Nephron progenitor cell (in vitro differentiated cells): Measurements from ENCODE around the gene ROR1.

ENCODE experiments used
- DNase-seq: peaks from one replicate; pipeline ENCODE4 v3.0.0; 2021
- H3K27ac Mint-ChIP-seq: 2 replicates; pipeline ENCODE4 v1.8.0; 2021; ENCODE audit warnings: mild to moderate bottlenecking, moderate library complexity, mixed read lengths
- H3K27me3 Mint-ChIP-seq: 2 replicates; pipeline ENCODE4 v1.8.0; 2021; ENCODE audit warnings: mild to moderate bottlenecking, low read depth, mixed read lengths; ENCODE audit not compliant: poor library complexity
- H3K36me3 Mint-ChIP-seq: 2 replicates; pipeline ENCODE4 v1.8.0; 2021; ENCODE audit warnings: low read depth, mixed read lengths
- H3K4me1 Mint-ChIP-seq: 2 replicates; pipeline ENCODE4 v1.8.0; 2021; ENCODE audit warnings: mixed read lengths
- H3K4me3 Mint-ChIP-seq: 2 replicates; pipeline ENCODE4 v1.8.0; 2021; ENCODE audit warnings: mild to moderate bottlenecking, moderate library complexity, mixed read lengths
- H3K9me3 Mint-ChIP-seq: 2 replicates; pipeline ENCODE4 v1.8.0; 2021; ENCODE audit warnings: mild to moderate bottlenecking, moderate library complexity, mixed read lengths
- CTCF ChIP-seq: fragments of 200-600 bp; sonication (generic); IDR thresholded peaks from 2 replicates; pipeline ENCODE4 v1.5.0; 2021; ENCODE audit warnings: antibody characterized with exemption

The ROR1 gene

GRCh38 chr1:63975481-63975880, 201.7 kb downstream of the ROR1 start:
- peaks cover 21% of the 10 kb centered on the region for H3K4me1 Mint-ChIP-seq
- H3K4me3 Mint-ChIP-seq = no peak overlapping the region
- TF ChIP-seq CTCF = no peak
- no peak for DNase-seq
- peaks cover 5% of the 10 kb centered on the region for H3K27me3 Mint-ChIP-seq
- no peaks in the 10 kb centered on the region for H3K36me3 Mint-ChIP-seq
- H3K27ac Mint-ChIP-seq = no peak overlapping the region
- H3K9me3 Mint-ChIP-seq = peaks cover 4% of the 10 kb centered on the region

DNA sequence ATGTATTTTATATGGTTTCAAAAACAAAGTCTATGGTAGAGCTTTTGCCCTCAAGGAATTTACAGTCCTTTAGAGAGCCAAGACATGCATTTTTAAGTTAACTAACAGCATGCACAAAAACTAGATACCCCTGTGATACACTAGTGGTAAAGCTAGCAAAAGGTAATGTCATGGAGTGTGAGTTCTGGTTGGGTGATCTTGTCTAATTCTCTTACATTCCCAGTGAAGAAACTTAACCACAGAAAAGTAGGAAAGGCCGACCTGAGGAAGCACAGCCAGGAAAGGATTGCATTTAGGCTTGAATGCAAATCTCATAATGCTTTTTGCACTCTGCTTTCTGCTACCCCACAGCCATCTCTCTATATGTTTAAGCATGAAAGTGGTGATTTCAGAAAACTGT, 202.2 kb downstream of the ROR1 start:
- H3K9me3 Mint-ChIP-seq = peaks cover 4% of the 10 kb centered on the region
- no peak for TF ChIP-seq CTCF
- no peaks in the 10 kb centered on the region for H3K36me3 Mint-ChIP-seq
- H3K27ac Mint-ChIP-seq = no peak overlapping the region
- no peak for DNase-seq
- no peak overlapping the region for H3K4me3 Mint-ChIP-seq
- peaks cover 21% of the 10 kb centered on the region for H3K4me1 Mint-ChIP-seq
- H3K27me3 Mint-ChIP-seq = peaks cover 5% of the 10 kb centered on the region

DNA sequence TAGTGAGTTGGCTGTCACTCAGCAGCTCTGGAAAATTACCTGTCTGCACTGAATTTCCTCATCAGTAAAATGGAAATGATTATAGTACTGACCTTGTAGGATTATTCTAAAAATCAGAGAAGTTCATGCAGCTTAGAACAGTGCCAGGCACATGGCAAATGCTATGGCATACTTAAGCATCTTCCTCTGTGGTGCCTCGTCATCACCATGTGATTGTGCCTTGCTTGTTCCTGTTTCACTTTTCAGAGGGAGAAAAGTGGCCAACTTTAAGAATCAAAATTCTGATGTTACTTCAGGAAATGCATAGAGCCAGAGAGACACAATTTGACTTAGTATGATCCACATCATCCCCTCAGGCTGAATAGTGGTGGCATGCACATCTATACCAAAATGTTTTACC, 203.6 kb downstream of the ROR1 start:
- H3K4me1 Mint-ChIP-seq = peaks cover 21% of the 10 kb centered on the region

DNA sequence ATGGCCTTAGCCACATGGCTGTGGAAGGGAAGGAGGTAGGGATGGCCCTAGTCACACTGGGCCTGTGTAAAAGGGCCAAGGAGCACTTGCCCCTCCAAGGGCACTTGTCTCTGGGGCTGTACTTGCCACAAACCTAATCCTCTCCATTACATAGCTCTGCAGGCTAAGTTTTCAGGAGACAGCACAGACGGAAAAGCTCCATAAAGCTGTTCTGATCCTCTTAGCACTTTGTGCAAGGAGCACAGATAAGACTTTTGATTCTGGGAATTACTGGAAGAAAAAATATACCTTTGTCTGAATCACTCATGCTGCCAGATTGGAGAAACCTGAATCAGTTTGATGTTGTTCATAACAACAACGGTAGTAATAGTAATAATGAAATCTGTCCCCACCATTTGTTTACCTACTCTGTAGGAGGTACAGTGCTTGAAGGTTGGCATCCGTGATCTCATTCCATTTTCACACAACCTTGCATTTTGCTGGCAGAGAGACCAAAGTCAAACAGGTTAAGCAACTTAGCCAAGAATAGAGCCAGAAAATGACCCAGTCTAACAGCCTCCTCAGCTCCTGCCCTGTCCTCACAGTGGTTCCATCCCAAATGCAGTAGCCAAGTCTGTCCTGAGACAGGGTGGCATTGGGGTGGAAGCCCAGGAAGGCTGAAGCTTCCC, 207.1 kb downstream of the ROR1 start:
- no peak for DNase-seq
- TF ChIP-seq CTCF = no peak
- H3K36me3 Mint-ChIP-seq = no peaks in the 10 kb centered on the region

More for the DNA sequence above, 203.6 kb downstream of the ROR1 start:
- Mint-ChIP-seq H3K36me3 (no peaks in the 10 kb centered on the region), H3K27ac (no peak overlapping the region), H3K27me3 (peaks cover 5% of the 10 kb centered on the region), H3K4me3 (no peak overlapping the region), H3K9me3 (peaks cover 4% of the 10 kb centered on the region)
- no peak for DNase-seq
- TF ChIP-seq CTCF = no peak

DNA sequence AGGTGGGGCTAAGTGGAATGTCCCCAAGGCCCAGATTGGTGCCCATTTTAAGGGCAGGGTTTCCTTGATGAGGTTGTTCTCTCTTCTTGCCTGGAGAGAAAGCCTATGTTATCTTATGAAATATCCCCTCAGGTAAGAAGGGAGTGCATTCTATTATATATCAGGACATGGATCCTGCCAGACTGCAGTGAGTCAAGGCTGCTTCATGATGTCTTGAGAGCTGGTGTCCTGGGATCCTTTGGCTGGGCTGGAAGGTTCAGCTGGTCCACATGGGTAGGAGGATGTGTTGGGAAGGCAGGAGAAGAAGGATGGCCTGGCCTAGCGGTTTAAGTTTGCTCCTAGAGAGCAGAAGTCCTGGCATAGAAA, 207.6 kb downstream of the ROR1 start:
- H3K27me3 Mint-ChIP-seq = no peaks in the 10 kb centered on the region

More for the DNA sequence above, 207.1 kb downstream of the ROR1 start:
- Mint-ChIP-seq H3K27ac (no peak overlapping the region), H3K27me3 (no peaks in the 10 kb centered on the region), H3K4me3 (no peak overlapping the region), H3K4me1 (peaks cover 9% of the 10 kb centered on the region), H3K9me3 (no peaks in the 10 kb centered on the region)

More for the DNA sequence above, 207.6 kb downstream of the ROR1 start:
- Mint-ChIP-seq H3K4me3 (no peak overlapping the region), H3K9me3 (no peaks in the 10 kb centered on the region), H3K4me1 (peaks cover 6% of the 10 kb centered on the region), H3K27ac (no peak overlapping the region), H3K36me3 (no peaks in the 10 kb centered on the region)
- no peak for DNase-seq
- TF ChIP-seq CTCF = no peak
